Activated CD4-positive, alpha-beta T cell treated with anti-CD3 and anti-CD28 coated beads, Interleukin-10, Interleukin-2, amounts not matched to agents 100 ng/mL and 50 ng/mL, durations not matched to agents 16 hours and 8 hours (primary cell): ENCODE measurements around the gene CHI3L1.

Source experiments
- DNase-seq: peaks from one replicate; pipeline ENCODE4 v3.0.0-alpha.2; 2020

CHI3L1 gene

GRCh38 chr1:203129501-203130231 lies 56.8 kb downstream of the CHI3L1 start:
- no peak for DNase-seq
